Measurements from ENCODE around the gene ERC1. TPM values are rescaled to one million over a fixed set of nuclear protein-coding genes. Genes with fewer than 3 reads are reported as not detected.

The ERC1 gene
- total and polyA plus RNA-seq, 2 of the 4 experiments (the other 2 are of a cell fraction) = 11.6 to 25.6 TPM

DNA sequence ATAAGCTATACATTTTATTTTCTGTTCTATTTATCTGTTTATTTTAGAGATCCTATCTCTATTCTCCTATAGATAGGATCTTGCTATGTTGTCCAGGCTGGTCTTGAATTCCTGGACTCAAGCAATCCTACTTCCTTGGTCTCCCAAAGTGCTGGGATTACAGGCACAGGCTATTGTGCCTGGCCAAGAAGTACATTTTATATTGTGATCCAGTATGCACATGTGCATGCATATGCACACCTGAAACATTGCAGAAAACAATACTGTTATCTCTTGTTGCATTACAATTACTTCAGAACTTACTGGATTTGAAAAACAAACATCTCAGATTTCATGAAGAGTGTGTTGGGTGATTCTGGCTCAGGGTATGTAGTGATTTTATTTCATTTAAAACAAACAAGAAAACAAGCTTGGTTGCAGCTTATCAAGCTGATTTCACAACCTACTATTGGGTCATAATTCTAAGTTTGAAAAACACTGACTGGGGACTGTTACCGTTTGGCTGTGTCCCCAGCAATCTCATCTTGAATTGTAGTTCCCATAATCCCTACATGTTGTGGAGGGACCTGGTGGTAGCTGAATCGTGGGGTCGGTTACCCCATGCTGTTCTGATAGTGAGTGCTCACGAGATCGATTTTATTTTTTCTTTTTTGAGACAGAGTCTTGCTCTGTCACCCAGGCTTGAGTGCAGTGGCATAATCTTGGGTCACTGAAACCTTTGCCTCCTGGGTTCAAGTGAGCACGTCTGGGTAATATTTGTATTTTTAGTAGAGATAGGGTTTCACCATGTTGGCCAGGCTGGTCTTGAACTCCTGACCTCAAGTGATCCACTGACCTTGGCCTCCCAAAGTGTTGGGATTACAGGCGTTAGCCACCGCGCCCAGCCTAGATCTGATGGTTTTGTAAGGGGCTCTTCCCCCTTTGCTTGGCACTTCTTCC is 31.3 kb downstream of the ERC1 start:
- peaks cover 5% of the 10 kb centered on the region; the same call in 1 of the 2 replicates for H3K36me3 ChIP-seq (ENCODE audit: control insufficient read depth, insufficient read depth, low read length)
- H3K4me1 ChIP-seq (ENCODE audit: control insufficient read depth, insufficient read depth, low read length) = no peaks in the 10 kb centered on the region
- H2BK15ac ChIP-seq (ENCODE audit: low read depth, low read length) = no peak overlapping the region
- no peak overlapping the region for H3K9ac ChIP-seq (ENCODE audit: low read depth, low read length)
- no peak for DNase-seq
- no peak overlapping the region for H3K56ac ChIP-seq (ENCODE audit: extremely low read depth, insufficient read depth, low read length)
- H3K4ac ChIP-seq (ENCODE audit: low read depth, low read length) = no peak overlapping the region
- intact Hi-C loops (cut with micrococcal nuclease) (no loop called here), in situ Hi-C loops (cut with MboI; ENCODE audit: low sequenced_read_pairs) (no loop called here), dilution Hi-C loops (cut with HindIII; ENCODE audit: low sequenced_read_pairs, unreplicated experiment) (no loop called here)
- TF ChIP-seq CEBPB (IDR thresholded peaks at IDR 0.05; ENCODE audit: low read depth, low read length) (peak; percentile 39; the same call in 1 of the 2 replicates), MAFK (IDR thresholded peaks at IDR 0.05; ENCODE audit: low read depth, low read length) (no peak)
- no peak overlapping the region for H2AFZ ChIP-seq (replicated peaks; ENCODE audit: low read length, poor library complexity)
- H2AK5ac ChIP-seq (ENCODE audit: low read depth, low read length) = no peak overlapping the region
- H3K18ac ChIP-seq (ENCODE audit: low read depth, low read length) = no peak overlapping the region
- no peaks in the 10 kb centered on the region for H3K27me3 ChIP-seq (ENCODE audit: control insufficient read depth, insufficient read depth, low read length)
- H3K4me3 ChIP-seq (ENCODE audit: insufficient read depth, low read depth, low read length) = no peak overlapping the region
- no peak overlapping the region for H3K27ac ChIP-seq (ENCODE audit: insufficient read depth, low read length)
- WGBS, 2 experiments (ENCODE audit: extremely low coverage in 2 of 2, insufficient read length in 1 of 2) = 100% methylated on average over 4 of the region's 9 CpGs; no CpG with 5 or more reads in 1 of the 2 experiments
- no peak overlapping the region for H3K23ac ChIP-seq (ENCODE audit: low read depth, low read length)
- CTCF ChIA-PET = no interaction called here
- H3K4me2 ChIP-seq (ENCODE audit: low read depth, low read length) = no peak overlapping the region
- H3K9me1 ChIP-seq (ENCODE audit: insufficient read depth, low read length) = peaks cover 6% of the 10 kb centered on the region; the same call in 1 of the 2 replicates
- no peak for ATAC-seq (ENCODE audit: low read depth)
- no peaks in the 10 kb centered on the region for H3K9me3 ChIP-seq (ENCODE audit: control insufficient read depth, insufficient read depth, low read length)
- H2BK20ac ChIP-seq (ENCODE audit: low read depth, low read length) = no peak overlapping the region
- H4K5ac ChIP-seq (ENCODE audit: low read depth, low read length) = no peak overlapping the region
- H2AK9ac ChIP-seq (replicated peaks; ENCODE audit: low read depth, low read length, poor library complexity) = no peak overlapping the region
- H4K8ac ChIP-seq (ENCODE audit: low read depth in 2 of 2, low read length in 2 of 2) = no peak overlapping the region
- H3K14ac ChIP-seq (replicated peaks; ENCODE audit: low read depth, low read length) = no peak overlapping the region
- peaks cover 12% of the 10 kb centered on the region for H4K20me1 ChIP-seq (ENCODE audit: insufficient read depth, low read length)
- no TSS peak for BruUV-seq (replicated peaks)
- H2BK120ac ChIP-seq (ENCODE audit: low read depth, low read length) = no peak overlapping the region
- H2BK5ac ChIP-seq (ENCODE audit: low read depth, low read length, poor library complexity, severe bottlenecking) = no peak overlapping the region
- no peak overlapping the region for H4K91ac ChIP-seq (ENCODE audit: insufficient read depth, low read depth, low read length)
- peaks cover 23 to 66% of the 10 kb centered on the region in 2 experiments for H3K79me1 ChIP-seq (ENCODE audit: low read depth in 1 of 2, low read length in 2 of 2)
- POLR2A ChIA-PET (ENCODE audit: unreplicated experiment) = no interaction called here
